SK-N-SH (cell line): ENCODE results near the gene PPIF. TPM values are rescaled to one million over a fixed set of nuclear protein-coding genes. Genes with fewer than 3 reads are reported as not detected.

Experiments
- CHD2 ChIP-seq: fragments of 150-350 bp; IDR thresholded peaks from 2 replicates; pipeline ENCODE4 v1.6.1; 2018; ENCODE audit warnings: low read length; ENCODE audit not compliant: partially characterized antibody
- FOXJ3 ChIP-seq: sonication (generic); formaldehyde crosslinking; IDR thresholded peaks from 2 replicates; pipeline ENCODE4 v1.5.1; 2020; ENCODE audit warnings: mild to moderate bottlenecking, missing genetic modification reagents
- FOXM1 ChIP-seq: IDR thresholded peaks from 2 replicates; pipeline ENCODE4 v1.4.0; 2012; ENCODE audit warnings: low read depth, mild to moderate bottlenecking
- GATA2 ChIP-seq: sonication (generic); formaldehyde crosslinking; IDR thresholded peaks from 2 replicates; pipeline ENCODE4 v1.5.0; 2020; ENCODE audit warnings: mild to moderate bottlenecking, missing genetic modification reagents
- MEF2A ChIP-seq: IDR thresholded peaks from 2 replicates; pipeline ENCODE4 v1.4.0; 2012; ENCODE audit warnings: low read depth, borderline replicate concordance
- MXI1 ChIP-seq: IDR thresholded peaks from 2 replicates; pipeline ENCODE4 v1.6.1; 2012; ENCODE audit warnings: mild to moderate bottlenecking, low read depth, low read length, improper control_type of control experiment
- NFIC ChIP-seq: IDR thresholded peaks from 2 replicates; pipeline ENCODE4 v1.4.0; 2012; ENCODE audit warnings: borderline replicate concordance
- NRF1 ChIP-seq: IDR thresholded peaks from 2 replicates; pipeline ENCODE4 v1.6.1; 2012; ENCODE audit warnings: low read depth, mild to moderate bottlenecking, low read length
- RAD21 ChIP-seq: IDR thresholded peaks from 2 replicates; pipeline ENCODE4 v1.6.1; 2012; ENCODE audit warnings: mild to moderate bottlenecking, low read length
- RCOR1 ChIP-seq: fragments of 150-350 bp; IDR thresholded peaks from 2 replicates; pipeline ENCODE4 v1.6.1; 2017; ENCODE audit warnings: antibody characterized with exemption, low read length
- SIN3A ChIP-seq: IDR thresholded peaks from 2 replicates; pipeline ENCODE4 v1.6.1; 2012; ENCODE audit warnings: low read depth, mild to moderate bottlenecking, low read length, moderate library complexity, borderline replicate concordance
- SMC3 ChIP-seq: IDR thresholded peaks from 2 replicates; pipeline ENCODE4 v1.6.1; 2012; ENCODE audit warnings: low read depth, low read length, improper control_type of control experiment
- TCF12 ChIP-seq: IDR thresholded peaks from 2 replicates; pipeline ENCODE4 v1.4.0; 2012
- ZBTB33 ChIP-seq: IDR thresholded peaks from 2 replicates; pipeline ENCODE4 v1.4.0; 2012; ENCODE audit warnings: low read depth, borderline replicate concordance
- polyA plus RNA-seq, 3 experiments: library from polyadenylated mRNA; depleted of rRNA; stranded (reverse); fragments of >200 nt; gene quantifications; 2 replicates each; pipeline ENCODE4 v1.2.3, GENCODE V29; 2012
- TF ChIP-seq, protein P1 (sequence below): fragments of 200-600 bp; sonication (generic); IDR thresholded peaks from 2 replicates; pipeline ENCODE4 v1.6.1; 2017; ENCODE audit warnings: antibody characterized with exemption, mild to moderate bottlenecking, moderate library complexity
- TF ChIP-seq, protein P2 (sequence below): IDR thresholded peaks from 2 replicates; pipeline ENCODE4; 2012
- TF ChIP-seq, protein P3 (sequence below): IDR thresholded peaks from 2 replicates; pipeline ENCODE4 v1.4.0; 2012; ENCODE audit warnings: low read depth, borderline replicate concordance
- TF ChIP-seq, protein P4 (sequence below): fragments of 150-350 bp; IDR thresholded peaks from 2 replicates; pipeline ENCODE4 v1.6.1; 2016; ENCODE audit warnings: mild to moderate bottlenecking, low read depth, low read length

Gene PPIF
- polyA plus RNA-seq, 1 of the 3 experiments (the other 2 are of a cell fraction), result 85.9 TPM

DNA sequence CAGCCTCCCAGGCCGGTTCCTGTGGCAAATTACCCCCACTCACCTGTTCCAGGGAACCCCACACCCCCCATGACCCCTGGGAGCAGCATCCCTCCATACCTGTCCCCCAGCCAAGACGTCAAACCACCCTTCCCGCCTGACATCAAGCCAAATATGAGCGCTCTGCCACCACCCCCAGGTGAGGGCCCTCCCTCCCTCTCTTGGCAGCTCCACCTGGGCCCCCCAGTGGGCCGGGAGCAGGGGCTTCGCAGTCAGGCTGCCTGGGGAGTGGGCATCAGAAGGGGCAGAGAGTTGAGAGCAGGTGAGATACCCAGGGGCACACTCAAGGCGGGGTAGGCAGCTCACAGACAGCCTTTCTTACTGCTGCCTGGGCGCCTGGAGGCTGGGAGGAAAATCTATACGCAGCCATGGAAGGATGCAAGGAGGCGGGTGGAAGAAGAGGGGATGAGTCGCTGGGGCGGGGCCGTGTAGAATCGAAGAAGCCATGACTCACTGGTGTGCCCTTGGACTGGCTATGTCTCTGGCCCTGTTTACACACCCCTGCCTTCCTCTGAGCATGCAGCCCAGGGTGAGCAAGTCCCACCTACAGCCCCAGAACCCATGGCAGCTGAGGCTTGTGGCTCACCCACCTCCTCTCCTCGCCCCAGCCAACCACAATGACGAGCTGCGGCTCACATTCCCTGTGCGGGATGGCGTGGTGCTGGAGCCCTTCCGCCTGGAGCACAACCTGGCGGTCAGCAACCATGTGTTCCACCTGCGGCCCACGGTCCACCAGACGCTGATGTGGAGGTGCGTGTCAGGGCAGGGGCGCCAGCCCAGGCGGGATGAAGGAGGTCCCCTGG is 48.6 kb upstream of the PPIF start (continued):
- TF ChIP-seq ZBTB33 (peak; percentile 25; the same call in 1 of the 2 replicates), GATA2 (CRISPR knock-in tag) (no peak), MXI1 (no peak), RCOR1 (no peak), TCF12 (peak; percentile 32; the same call in 1 of the 2 replicates), FOXJ3 (CRISPR knock-in tag) (no peak), FOXM1 (no peak), RAD21 (no peak), MEF2A (no peak), CHD2 (no peak), SMC3 (no peak), NFIC (no peak), SIN3A (peak; percentile 66; the same call in 1 of the 2 replicates), NRF1 (no peak)
- TF ChIP-seq, protein P1, sequence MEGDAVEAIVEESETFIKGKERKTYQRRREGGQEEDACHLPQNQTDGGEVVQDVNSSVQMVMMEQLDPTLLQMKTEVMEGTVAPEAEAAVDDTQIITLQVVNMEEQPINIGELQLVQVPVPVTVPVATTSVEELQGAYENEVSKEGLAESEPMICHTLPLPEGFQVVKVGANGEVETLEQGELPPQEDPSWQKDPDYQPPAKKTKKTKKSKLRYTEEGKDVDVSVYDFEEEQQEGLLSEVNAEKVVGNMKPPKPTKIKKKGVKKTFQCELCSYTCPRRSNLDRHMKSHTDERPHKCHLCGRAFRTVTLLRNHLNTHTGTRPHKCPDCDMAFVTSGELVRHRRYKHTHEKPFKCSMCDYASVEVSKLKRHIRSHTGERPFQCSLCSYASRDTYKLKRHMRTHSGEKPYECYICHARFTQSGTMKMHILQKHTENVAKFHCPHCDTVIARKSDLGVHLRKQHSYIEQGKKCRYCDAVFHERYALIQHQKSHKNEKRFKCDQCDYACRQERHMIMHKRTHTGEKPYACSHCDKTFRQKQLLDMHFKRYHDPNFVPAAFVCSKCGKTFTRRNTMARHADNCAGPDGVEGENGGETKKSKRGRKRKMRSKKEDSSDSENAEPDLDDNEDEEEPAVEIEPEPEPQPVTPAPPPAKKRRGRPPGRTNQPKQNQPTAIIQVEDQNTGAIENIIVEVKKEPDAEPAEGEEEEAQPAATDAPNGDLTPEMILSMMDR, result no peak
- TF ChIP-seq, protein P2, sequence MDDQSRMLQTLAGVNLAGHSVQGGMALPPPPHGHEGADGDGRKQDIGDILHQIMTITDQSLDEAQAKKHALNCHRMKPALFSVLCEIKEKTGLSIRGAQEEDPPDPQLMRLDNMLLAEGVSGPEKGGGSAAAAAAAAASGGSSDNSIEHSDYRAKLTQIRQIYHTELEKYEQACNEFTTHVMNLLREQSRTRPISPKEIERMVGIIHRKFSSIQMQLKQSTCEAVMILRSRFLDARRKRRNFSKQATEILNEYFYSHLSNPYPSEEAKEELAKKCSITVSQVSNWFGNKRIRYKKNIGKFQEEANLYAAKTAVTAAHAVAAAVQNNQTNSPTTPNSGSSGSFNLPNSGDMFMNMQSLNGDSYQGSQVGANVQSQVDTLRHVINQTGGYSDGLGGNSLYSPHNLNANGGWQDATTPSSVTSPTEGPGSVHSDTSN, result 0 out of 2 replicates have a peak, but pooled peaks have one; percentile 15
- TF ChIP-seq, protein P3, sequence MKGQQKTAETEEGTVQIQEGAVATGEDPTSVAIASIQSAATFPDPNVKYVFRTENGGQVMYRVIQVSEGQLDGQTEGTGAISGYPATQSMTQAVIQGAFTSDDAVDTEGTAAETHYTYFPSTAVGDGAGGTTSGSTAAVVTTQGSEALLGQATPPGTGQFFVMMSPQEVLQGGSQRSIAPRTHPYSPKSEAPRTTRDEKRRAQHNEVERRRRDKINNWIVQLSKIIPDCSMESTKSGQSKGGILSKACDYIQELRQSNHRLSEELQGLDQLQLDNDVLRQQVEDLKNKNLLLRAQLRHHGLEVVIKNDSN, result no peak
- TF ChIP-seq, protein P4, sequence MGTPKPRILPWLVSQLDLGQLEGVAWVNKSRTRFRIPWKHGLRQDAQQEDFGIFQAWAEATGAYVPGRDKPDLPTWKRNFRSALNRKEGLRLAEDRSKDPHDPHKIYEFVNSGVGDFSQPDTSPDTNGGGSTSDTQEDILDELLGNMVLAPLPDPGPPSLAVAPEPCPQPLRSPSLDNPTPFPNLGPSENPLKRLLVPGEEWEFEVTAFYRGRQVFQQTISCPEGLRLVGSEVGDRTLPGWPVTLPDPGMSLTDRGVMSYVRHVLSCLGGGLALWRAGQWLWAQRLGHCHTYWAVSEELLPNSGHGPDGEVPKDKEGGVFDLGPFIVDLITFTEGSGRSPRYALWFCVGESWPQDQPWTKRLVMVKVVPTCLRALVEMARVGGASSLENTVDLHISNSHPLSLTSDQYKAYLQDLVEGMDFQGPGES, result no peak
- TF ChIP-seq, all 33 proteins: peak for 10
